HG03064 (cell line): ENCODE measurements around the gene ARHGEF19.
"Not testable (repeated sequence)": the region's sequence is repeated elsewhere in the genome, so short reads cannot be mapped to it uniquely, and the experiment has no call there.

ENCODE experiments used
- ATAC-seq: cut with Tn5 transposase; IDR thresholded peaks from one replicate; pipeline ENCODE4 v1.9.1; 2021; ENCODE audit warnings: low read depth; ENCODE audit not compliant: unreplicated experiment

ARHGEF19 gene

DNA sequence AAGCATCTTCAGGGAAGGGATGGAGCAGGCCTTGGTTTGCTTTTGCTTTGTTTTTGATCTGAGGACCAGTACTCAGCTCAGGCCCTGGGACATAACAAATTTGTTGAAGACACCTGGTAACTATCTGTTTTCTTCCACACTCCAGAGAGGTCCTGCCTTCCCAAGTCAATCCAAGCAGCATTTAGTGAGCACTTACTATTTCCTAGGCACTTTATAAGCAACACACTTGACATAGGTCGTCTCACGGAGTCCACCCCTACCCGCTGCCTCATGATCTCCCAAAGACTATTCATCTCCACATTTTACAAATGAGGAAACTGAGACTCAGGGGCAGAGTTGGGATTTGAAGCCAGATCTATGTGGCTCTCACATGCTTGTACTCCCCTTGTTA lies 42.2 kb downstream of the ARHGEF19 start:
- ATAC-seq, result no peak

DNA sequence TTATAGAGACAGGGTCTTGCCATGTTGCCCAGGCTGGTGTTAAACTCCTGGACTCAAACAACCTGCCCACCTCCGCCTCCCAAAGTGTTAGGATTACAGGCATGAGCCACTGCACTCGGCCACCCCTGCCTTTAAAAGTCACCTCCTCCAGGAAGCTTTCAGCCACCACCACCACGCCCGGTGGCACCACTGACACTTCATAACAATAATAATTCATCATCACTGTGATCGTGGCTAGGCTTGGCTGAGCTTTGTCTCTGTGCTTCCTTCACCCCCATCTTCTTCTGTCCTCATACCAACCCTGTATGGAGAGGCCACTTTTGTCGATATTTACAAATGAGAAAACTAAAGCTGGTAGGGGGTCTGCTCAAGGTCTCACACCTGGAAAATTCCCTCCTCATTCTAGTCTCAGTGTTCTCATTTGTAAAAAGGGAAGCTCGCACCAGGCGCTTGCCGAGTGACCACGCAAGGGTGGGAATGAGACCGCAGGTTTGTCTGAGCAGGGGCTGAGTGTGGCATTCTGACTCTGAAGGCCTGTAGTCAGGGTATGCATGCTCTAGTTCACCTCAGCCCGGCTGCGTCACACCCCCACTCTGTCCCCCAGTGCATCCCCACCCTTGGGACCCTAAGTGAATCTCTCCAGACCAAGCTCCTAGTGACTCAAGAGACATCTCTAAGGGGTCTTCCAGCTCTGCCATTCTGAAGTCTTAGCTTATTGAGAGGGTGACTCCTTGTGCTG lies 43.7 kb downstream of the ARHGEF19 start:
- no peak for ATAC-seq

DNA sequence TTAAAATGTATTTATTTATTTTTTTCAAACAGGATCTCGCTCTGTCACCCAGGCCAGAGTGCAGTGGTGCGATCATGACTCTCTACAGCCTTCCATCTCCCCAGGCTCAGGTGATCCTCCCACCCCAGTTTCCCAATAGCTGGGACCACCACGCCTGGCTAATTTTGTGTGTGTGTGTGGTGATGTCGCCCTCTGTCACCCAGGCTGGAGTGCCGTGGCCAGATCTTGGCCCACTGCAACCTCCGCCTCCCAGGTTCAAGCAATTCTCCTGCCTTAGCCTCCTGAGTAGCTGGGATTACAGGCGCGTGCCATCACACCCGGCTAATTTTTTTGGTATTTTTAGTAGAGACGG lies 44.3 kb downstream of the ARHGEF19 start:
- not testable (repeated sequence) for ATAC-seq

DNA sequence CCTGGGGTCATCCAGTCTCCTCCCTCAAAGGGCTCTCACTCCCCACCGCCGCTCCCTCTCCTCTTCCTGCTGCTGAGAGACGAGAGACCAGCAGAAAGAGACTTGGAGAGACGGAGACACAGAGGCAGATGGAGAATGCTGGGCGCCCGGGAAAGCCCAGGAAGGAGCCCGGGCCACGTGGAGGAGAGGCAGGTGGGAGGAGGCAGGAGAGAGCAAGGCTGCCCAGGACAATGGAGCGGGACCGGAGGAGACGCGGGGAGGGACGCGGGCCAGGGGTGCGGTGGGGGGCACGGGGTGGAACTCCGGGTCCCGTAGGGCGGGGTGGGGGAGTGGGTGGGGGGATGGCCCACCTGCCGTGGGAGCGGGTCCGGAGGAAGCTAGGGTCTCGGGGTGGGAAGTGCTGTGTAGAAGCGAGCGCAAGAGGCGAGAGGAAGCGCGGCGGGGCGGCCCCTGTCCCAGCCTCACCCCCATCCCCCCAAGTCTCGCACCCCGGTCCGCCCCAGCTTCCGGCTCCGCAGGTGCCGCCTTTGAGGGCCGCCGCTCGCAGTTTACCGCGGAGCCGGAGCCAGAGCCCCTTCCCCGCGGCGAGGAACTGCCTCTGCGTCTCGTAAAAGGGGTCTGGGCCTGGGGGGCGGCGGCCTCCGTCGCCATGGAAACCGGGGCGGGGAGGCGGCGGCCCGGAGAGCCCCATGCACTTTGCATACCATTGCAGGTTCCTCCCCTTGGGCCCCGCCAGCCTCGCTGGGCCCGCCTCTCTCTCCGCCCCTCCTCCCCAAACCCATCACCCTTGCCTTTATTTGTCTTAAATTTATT lies 44.9 kb downstream of the ARHGEF19 start:
- ATAC-seq, result no peak

DNA sequence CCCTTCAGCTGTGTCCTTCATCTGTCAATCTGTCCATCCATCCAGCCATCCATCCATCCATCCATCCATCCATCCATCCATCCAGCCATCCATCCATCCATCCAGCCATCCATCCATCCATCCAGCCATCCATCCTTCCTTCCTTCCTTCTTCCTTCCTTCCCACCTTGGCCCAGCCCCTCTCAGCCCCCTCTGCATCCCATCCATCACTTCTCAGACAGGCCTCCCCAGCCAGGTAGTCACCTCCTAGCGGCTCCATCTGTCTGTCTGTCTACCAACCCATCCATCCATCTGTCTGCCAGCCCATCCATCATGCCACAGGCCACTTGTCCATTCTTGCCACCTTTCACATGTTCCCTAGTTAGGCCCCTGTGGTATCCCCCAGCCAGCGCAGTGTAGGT lies 46.3 kb downstream of the ARHGEF19 start:
- ATAC-seq, result no peak

DNA sequence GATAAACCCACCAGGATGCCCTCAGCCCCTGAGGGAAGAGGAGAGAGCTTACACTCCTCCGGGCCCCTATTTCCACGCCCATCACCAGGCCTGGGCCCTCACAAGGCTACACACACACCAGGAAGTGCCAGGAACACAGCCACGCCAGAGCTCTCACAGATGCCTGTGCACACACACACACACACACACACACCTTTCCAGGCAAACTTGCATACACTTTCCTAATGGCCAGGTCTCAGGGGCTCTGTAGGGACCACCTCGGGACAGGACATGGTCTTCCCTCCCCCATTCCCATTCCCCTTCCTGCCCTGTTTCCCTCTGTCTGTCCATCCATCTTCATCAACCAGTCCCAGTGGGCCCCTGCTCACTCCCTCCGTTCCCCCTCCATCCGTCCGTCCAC lies 46.9 kb downstream of the ARHGEF19 start:
- no peak for ATAC-seq

DNA sequence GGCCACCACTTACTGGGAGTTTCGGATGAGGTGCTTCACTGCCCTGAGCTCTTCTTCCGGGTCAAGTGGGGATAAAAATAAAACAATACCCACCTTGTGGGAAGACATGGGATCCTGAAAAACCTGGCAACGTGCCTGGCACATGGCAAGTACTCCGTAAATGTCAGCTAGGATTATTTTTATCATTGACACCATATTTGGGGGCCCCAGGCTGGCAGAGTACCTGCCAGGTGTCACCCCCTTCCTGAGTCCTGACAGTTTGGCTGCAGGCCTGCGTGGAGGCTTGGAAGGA lies 47.4 kb downstream of the ARHGEF19 start:
- ATAC-seq, result no peak

DNA sequence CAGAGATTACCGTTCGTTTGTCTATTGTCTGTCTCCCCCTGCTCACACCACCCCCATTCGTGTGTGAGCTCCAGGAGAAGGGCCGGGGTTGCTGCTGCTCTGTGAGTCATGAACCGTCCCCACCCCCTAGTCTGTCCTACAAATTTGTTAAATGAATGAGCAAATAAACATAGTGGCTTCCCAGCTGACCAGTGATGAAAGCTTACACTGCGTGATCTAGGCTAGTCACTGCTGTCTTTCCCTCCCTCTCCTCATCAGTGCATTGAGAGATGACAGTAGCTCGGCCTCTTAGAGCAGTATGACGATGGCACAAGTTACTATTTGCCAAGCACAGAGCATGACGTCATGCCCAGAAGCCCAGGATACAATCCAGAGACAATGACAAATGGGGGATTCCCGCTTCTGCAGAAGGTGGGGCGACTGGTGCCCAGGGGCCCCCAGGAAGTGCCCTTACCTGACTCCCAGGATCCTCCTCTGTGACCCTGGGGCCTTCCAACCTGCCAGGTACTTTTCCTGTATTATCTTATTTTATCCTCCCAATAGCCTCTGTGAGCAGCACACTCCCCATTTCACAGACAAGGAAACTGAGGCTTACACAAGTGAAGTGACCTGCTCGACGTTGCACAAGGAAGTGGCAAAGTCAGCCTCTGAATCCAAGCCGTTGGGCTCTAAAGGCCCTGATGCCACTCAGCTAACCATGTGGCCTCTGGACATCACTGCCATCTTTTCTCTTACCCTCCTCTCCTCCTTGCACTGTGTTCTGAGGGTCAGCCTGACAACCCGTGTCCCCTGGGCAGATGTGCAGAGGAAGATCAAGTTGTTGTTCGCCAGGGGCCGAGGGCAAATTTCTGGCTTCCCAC lies 48.0 kb downstream of the ARHGEF19 start:
- ATAC-seq, result no peak

DNA sequence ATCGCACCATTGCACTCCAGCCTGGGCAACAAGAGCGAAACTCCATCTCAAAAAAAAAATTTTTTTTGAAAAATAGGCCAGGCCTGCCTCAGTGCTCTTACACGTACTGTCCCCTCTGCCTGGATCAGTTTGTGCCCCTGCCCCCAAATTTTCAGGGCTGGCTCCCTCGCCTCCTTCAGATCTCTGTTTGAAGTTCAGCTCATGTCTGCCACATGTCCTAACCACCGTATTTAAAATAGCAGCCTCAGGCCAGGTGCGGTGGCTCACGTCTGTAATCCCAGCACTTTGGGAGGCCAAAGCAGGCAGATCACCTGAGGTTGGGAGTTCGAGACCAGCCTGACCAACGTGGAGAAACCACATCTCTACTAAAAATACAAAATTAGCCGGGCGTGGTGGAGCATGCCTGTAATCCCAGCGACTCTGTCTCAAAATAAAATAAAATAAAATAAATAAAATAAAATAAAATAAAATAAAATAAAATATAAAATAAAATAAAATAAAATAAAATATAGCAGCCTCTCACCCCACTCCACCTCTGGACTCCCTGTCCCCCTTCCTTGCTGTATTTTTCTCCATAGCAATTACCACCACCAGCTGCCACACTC lies 48.7 kb downstream of the ARHGEF19 start:
- ATAC-seq, result not testable (repeated sequence)

DNA sequence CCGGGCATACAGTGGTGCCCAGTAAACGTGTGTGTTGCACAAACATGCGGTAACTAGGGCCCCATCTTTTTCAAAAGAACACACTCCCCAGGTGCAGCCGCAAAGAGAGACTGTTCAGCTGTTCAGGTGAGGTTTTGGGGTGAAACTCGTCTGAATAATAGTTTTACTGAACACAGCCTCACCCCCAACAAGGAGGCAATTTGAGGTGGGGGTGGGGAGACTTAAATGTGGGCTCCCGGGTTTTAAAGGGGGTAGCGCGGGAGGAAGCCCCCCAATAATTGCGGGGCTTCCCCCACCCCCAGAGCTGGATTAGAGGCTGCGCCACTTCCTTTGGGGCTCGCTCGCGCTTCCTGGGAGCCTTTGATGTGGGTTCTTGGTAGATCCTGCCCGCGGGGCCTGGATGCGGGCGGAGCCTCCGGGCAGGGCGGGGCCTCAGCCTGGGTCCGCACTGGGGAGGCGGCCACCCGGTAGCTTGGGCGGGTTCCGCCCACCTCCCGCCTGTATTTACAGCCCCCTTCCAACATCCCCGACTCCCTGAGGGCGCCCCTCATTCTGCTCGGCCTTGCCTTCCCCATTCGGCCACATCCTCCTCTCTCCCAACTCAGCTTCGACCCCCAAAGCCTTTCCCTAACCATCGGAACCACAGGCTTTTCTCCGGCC lies 50.2 kb downstream of the ARHGEF19 start:
- no peak for ATAC-seq

DNA sequence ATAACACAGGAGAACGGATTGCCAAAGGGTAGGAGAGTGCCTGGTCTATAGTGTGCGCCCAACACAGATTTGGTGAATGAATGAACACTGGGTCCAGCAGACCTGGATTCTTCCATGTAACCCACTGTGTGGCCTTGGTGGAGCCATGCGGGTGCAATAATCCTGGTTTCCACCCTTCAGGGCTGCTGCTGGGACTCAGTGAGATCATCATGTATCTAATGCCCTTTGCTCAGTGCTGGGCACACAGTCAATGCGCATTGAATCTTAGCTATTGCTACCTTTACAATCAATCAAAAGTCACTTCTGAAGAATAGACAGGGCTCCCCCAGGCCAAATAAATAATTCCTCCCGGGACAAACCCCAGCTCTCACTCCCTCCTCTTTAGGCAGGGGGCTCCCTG lies 50.7 kb downstream of the ARHGEF19 start:
- no peak for ATAC-seq

DNA sequence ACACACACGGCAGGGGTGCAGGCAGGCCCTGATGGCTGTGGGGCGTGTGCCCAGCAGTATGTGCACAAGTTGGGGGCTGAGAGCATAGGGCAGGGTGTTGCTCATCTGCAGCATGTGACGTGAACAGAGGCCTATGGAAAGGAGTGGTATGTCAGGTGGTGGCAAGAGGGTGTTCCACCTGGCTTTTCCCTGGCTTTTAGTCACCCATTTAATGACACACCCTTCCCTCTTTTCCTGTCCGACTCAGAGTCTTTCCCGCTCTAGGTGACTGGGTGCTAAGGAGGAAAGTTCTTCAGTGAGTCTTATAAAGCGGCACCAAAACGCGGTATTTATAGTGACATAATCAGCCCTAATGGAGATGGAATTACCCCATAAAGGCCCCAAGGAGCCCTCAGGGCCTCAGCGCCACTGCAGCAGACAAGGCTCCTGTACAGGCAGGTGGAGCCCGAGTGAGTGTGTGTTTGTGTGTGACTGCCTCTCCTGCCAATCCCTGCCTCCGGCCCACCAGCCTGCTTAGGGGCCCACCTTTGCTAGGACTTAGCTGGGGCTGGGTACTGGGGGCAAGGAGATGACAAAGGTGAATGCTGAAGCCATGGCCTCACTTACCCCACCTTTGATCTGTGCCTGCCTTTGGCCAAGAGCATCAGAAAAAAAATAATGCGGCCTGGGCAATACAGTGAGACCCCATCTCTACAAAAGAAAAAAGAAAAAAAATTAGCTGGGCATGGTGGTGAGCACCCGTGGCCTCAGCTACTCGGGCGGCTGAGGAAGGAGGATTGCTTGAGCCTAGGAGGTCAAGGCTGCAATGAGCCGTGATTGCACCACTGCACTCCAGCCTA lies 53.2 kb downstream of the ARHGEF19 start:
- no peak for ATAC-seq

DNA sequence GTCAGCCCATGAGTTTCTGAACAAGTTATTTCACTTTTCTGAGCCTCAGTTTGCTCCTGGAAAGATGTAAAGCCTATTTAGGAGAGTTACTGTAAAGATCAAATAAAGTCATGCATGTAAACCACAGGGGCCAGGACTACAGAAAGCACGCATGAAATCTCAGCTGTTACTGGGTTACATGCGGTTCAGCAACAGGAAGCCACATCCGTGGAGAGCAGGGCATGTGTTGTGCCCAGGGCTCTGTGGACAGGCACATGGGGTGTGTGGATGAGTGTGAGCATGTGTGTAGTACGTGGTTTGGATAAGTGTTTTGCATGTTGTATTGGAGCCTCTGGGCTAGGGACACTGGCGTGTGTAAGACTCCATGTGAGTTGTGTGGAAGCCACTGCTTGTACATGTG lies 54.4 kb downstream of the ARHGEF19 start:
- ATAC-seq, result no peak

DNA sequence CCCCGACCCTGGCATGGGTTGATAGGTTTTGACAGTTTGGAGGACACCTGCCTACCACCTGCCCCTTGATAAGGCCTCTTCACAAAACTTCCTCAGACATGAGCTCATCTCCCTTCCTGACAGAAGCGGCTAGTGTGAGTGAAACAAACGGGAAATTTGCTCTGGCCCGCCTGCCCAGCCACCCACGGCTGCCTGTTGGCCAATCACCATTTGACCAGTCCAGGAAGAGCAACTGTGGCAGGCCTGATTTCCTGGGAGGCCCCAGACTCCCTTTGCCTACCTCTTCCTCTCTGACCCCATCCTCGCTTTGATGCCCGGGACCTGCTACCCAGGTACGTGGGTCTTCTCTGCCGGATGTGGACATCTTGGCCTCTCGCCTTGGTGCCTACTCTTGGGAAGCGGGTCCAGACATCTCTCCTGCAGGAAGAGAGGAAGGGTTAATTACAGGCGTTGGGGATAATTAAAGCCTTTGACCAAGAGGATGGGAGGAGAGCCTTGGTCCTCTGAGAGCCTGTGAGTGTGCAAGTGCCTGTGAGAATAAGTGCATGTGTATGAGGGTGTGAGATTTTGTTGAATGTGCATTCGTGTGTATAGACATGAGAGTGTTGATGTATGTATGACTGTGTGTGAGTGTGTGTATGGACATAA lies 55.5 kb downstream of the ARHGEF19 start:
- no peak for ATAC-seq

DNA sequence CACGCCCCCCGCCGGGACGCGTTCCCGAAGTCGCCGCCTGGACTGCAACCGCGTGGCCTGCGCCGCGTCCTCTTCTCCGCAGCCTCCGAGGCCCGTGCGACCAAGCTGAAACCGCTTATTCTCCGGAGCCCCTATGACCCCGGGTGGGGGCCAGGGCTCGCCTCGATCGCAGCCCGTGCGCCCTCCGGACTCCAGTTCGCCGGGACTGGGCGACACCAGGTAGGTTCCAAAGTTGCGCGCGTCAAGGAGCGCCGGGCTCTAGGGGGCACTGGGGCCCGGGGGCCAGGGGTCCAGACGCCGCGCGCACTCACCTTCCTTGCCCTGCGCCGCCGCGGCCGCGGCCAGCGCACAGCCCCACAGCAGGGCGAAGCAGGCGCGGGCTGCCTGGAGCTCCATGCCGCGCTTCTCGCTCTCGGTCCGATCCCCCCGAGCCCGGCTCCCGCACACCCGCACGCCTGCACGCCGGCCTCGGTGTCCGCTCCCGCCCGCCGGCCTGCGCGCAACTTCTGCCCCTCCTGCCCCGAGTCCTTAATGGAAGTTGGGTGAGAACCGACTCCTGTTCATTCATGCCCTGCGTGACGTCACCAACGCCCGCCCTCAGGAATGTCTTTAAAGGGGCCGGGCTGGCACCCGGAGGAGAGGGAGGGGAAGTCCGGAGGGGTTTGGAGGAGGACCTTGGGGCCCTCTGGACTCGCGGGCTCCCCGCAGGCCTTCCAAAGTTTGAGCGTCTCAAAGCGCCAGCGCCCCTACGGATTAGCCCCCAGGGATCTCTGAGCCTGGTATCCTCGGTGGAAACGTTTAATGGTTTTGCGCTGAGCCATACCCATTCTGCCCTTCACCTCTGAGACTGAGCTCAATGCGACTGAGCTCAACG lies 56.7 kb downstream of the ARHGEF19 start, which contains the start of gene EPHA2:
Gene EPHA2, minus strand, starts transcription at position 533 of the 874 bp plus-strand sequence. Its CDS starts 137 bp downstream, at position 396.
- no peak for ATAC-seq

DNA sequence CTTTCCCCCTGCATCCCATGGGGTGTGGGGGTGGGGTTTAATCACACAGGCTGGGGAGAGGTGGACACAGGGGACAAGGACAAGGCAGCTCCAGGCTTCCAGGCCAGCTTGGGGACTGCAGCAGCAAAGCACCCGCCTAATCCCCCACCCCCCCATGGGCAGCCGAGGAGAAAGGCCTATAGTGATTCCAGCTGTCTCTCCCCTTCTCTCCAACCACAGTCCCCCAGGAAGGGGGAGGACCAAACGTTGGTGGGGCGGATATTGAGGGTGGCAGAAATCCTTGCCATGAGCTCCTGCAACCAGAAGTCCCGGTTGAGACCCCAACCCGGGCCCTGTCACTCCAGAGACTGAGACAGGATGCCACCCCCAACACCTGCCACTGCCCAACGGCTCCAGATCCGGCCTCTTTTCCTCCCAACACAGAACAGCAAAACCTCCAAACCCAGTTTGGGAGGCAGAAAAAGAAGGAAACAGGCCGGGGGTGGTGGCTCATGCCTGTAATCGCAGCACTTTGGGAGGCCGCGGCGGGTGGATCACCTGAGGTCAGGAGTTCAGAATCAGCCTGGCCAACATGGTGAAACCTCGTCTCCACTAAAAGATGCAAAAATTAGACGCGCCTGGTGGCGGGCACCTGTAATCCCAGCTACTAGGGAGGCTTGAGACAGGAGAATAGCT lies 58.3 kb downstream of the ARHGEF19 start:
- ATAC-seq, result no peak
